Adipose tissue (tissue), 3 donors: Measurements from ENCODE around the gene DNM2. TPM values are rescaled to one million over a fixed set of nuclear protein-coding genes. Genes with fewer than 3 reads are reported as not detected.

Source experiments
- H3K27ac ChIP-seq: one replicate; pipeline ENCODE4 v1.5.1; 2013; ENCODE audit warnings: low read depth, low read length
- WGBS, 3 donors: extraction: QIAGEN DNeasy Blood & Tissue Kit; methylation state at CpG; one replicate each; pipeline ENCODE4 v1.1.7; 2013; 5-methylcytosine and 5-hydroxymethylcytosine counted together
- polyA plus RNA-seq, 3 donors: library from polyadenylated mRNA; stranded (reverse); fragments of 200-250 nt; gene quantifications; one replicate each; pipeline ENCODE4 v1.2.3, GENCODE V29; 2013
- donor health status: healthy with polysubstance abuse.
- donor health status: Bipolar disorder and iron deficiency.
- donor health status: healthy.

The DNM2 gene
- polyA plus RNA-seq, 3 donors = 56.5 to 81.6 (median 64.2) TPM

- 1% methylated on average over 56 to 70 of the region's 70 CpGs for WGBS, 3 donors
- H3K27ac ChIP-seq = peak overlapping the region; percentile 58
These were observed 622 bp downstream of the DNM2 start for GRCh38 chr19:10718205-10719196.

GRCh38 chr19:10719466-10719961 lies 1.6 kb downstream of the DNM2 start:
- WGBS, 3 donors = 23 to 46% (median 44%) methylated on average over 5 of the region's 5 CpGs
- no peak overlapping the region for H3K27ac ChIP-seq

- 86 to 90% (median 88%) methylated on average over 6 of the region's 6 CpGs for WGBS, 3 donors
- no peak overlapping the region for H3K27ac ChIP-seq
These were observed 2.8 kb downstream of the DNM2 start for GRCh38 chr19:10720607-10721125.

GRCh38 chr19:10723591-10723990 lies 5.7 kb downstream of the DNM2 start:
- no peak overlapping the region for H3K27ac ChIP-seq
- 73 to 94% (median 75%) methylated on average over 3 of the region's 3 CpGs for WGBS, 3 donors

GRCh38 chr19:10724573-10725071 lies 6.7 kb downstream of the DNM2 start:
- H3K27ac ChIP-seq = no peak overlapping the region
- WGBS, 3 donors = 51 to 74% (median 64%) methylated on average over 12 of the region's 12 CpGs

- WGBS, 3 donors = 67 to 76% (median 75%) methylated on average over 4 of the region's 4 CpGs
These were observed 7.5 kb downstream of the DNM2 start for GRCh38 chr19:10725415-10725814.

GRCh38 chr19:10726268-10726667 lies 8.4 kb downstream of the DNM2 start:
- H3K27ac ChIP-seq = no peak overlapping the region
- WGBS, 3 donors = 87 to 91% (median 88%) methylated on average over 10 of the region's 10 CpGs

More at GRCh38 chr19:10725415-10725814, 7.5 kb downstream of the DNM2 start:
- no peak overlapping the region for H3K27ac ChIP-seq

GRCh38 chr19:10727685-10728201 lies 9.9 kb downstream of the DNM2 start:
- 76 to 79% (median 78%) methylated on average over 14 of the region's 14 CpGs for WGBS, 3 donors
- H3K27ac ChIP-seq = no peak overlapping the region

GRCh38 chr19:10729411-10729810 lies 11.5 kb downstream of the DNM2 start:
- no peak overlapping the region for H3K27ac ChIP-seq
- 59 to 96% (median 73%) methylated on average over 14 of the region's 14 CpGs for WGBS, 3 donors

- no peak overlapping the region for H3K27ac ChIP-seq
- 84 to 87% (median 85%) methylated on average over 12 of the region's 12 CpGs for WGBS, 3 donors
These were observed 13.1 kb downstream of the DNM2 start for GRCh38 chr19:10730932-10731331.

GRCh38 chr19:10735741-10736140 lies 17.9 kb downstream of the DNM2 start:
- H3K27ac ChIP-seq = no peak overlapping the region
- 77 to 87% (median 77%) methylated on average over 5 of the region's 5 CpGs for WGBS, 3 donors

- no peak overlapping the region for H3K27ac ChIP-seq
These were observed 18.3 kb downstream of the DNM2 start for GRCh38 chr19:10736189-10736588.

GRCh38 chr19:10736916-10737551 lies 19.2 kb downstream of the DNM2 start:
- H3K27ac ChIP-seq = no peak overlapping the region

More at GRCh38 chr19:10736189-10736588, 18.3 kb downstream of the DNM2 start:
- WGBS, 3 donors = 87 to 90% (median 89%) methylated on average over 6 of the region's 6 CpGs

GRCh38 chr19:10737722-10738121 lies 19.8 kb downstream of the DNM2 start:
- no peak overlapping the region for H3K27ac ChIP-seq
- 86 to 93% (median 90%) methylated on average over 9 of the region's 9 CpGs for WGBS, 3 donors

More at GRCh38 chr19:10736916-10737551, 19.2 kb downstream of the DNM2 start:
- WGBS, 3 donors = 80 to 84% (median 81%) methylated on average over 9 of the region's 9 CpGs

GRCh38 chr19:10740798-10741197 lies 22.9 kb downstream of the DNM2 start:
- H3K27ac ChIP-seq = no peak overlapping the region
- 36 to 89% (median 83%) methylated on average over 3 of the region's 3 CpGs for WGBS, 3 donors

- WGBS, 3 donors = 46 to 58% (median 50%) methylated on average over 4 of the region's 4 CpGs
- no peak overlapping the region for H3K27ac ChIP-seq
These were observed 24.6 kb downstream of the DNM2 start for GRCh38 chr19:10742476-10742875.

GRCh38 chr19:10744253-10744798 lies 26.4 kb downstream of the DNM2 start:
- 35 to 66% (median 62%) methylated on average over 11 of the region's 11 CpGs for WGBS, 3 donors
- no peak overlapping the region for H3K27ac ChIP-seq

GRCh38 chr19:10744801-10745293 lies 27.0 kb downstream of the DNM2 start:
- WGBS, 3 donors = 32 to 62% (median 58%) methylated on average over 12 of the region's 12 CpGs
- H3K27ac ChIP-seq = no peak overlapping the region
